Measurements from ENCODE around the gene TSHZ2.

TSHZ2 gene

GRCh38 chr20:53260591-53260990, 288.4 kb downstream of the TSHZ2 start:
- POLR2A ChIA-PET, result no interaction called here
- TF ChIP-seq LEF1 (IDR thresholded peaks at IDR 0.05; ENCODE audit: borderline replicate concordance), result no peak
- CTCF ChIA-PET, result no interaction called here
- no peak for DNase-seq (ENCODE audit: extremely low spot score)

GRCh38 chr20:53262365-53262764, 290.2 kb downstream of the TSHZ2 start:
- DNase-seq (ENCODE audit: extremely low spot score), result no peak
- CTCF ChIA-PET, result no interaction called here
- POLR2A ChIA-PET, result no interaction called here
- TF ChIP-seq PKNOX1 (IDR thresholded peaks at IDR 0.05), result no peak
- TF ChIP-seq ARNT (IDR thresholded peaks at IDR 0.05), result no peak
- no peak for TF ChIP-seq NFRKB (IDR thresholded peaks at IDR 0.05)
- no peak for TF ChIP-seq FOXM1 (IDR thresholded peaks at IDR 0.05; ENCODE audit: borderline replicate concordance)
- TF ChIP-seq FOXA1 (IDR thresholded peaks at IDR 0.05), result no peak
- no peak for TF ChIP-seq L3MBTL2 (conservative IDR thresholded peaks at IDR 0.05)
- no peak for TF ChIP-seq ELF4 (IDR thresholded peaks at IDR 0.05)
- TF ChIP-seq SP1 (IDR thresholded peaks at IDR 0.05), result no peak
- TF ChIP-seq HDGF (IDR thresholded peaks at IDR 0.05; ENCODE audit: borderline replicate concordance), result no peak
- TF ChIP-seq BHLHE40 (IDR thresholded peaks at IDR 0.05; ENCODE audit: borderline replicate concordance), result no peak
- TF ChIP-seq ZNF384 (IDR thresholded peaks at IDR 0.05), result no peak
- no peak for TF ChIP-seq FOXK2 (IDR thresholded peaks at IDR 0.05)
- TF ChIP-seq CTBP1 (IDR thresholded peaks at IDR 0.05; ENCODE audit: borderline replicate concordance), result no peak
- no peak for TF ChIP-seq SUZ12 (IDR thresholded peaks at IDR 0.05)
- TF ChIP-seq LEF1 (IDR thresholded peaks at IDR 0.05; ENCODE audit: borderline replicate concordance), result no peak
- no peak for TF ChIP-seq TARDBP (IDR thresholded peaks at IDR 0.05)

- no peak for TF ChIP-seq LEF1 (IDR thresholded peaks at IDR 0.05; ENCODE audit: borderline replicate concordance)
- no peak for TF ChIP-seq FOXA1 (IDR thresholded peaks at IDR 0.05)
- TF ChIP-seq SP1 (IDR thresholded peaks at IDR 0.05), result no peak
- no peak for TF ChIP-seq FOXM1 (IDR thresholded peaks at IDR 0.05; ENCODE audit: borderline replicate concordance)
- TF ChIP-seq ZNF384 (IDR thresholded peaks at IDR 0.05), result no peak
- TF ChIP-seq ARNT (IDR thresholded peaks at IDR 0.05), result no peak
- no peak for TF ChIP-seq ELF4 (IDR thresholded peaks at IDR 0.05)
- no peak for TF ChIP-seq CTBP1 (IDR thresholded peaks at IDR 0.05; ENCODE audit: borderline replicate concordance)
- CTCF ChIA-PET, result no interaction called here
- POLR2A ChIA-PET, result no interaction called here
- DNase-seq (ENCODE audit: extremely low spot score), result no peak
Observed at GRCh38 chr20:53263554-53264438, 291.6 kb downstream of the TSHZ2 start.

- no peak for TF ChIP-seq ZNF384 (IDR thresholded peaks at IDR 0.05)
- no peak for TF ChIP-seq BHLHE40 (IDR thresholded peaks at IDR 0.05; ENCODE audit: borderline replicate concordance)
- TF ChIP-seq L3MBTL2 (conservative IDR thresholded peaks at IDR 0.05), result no peak
- no peak for DNase-seq (ENCODE audit: extremely low spot score)
- ChIA-PET POLR2A (no interaction called here), CTCF (no interaction called here)
Observed at GRCh38 chr20:53264604-53265003, 292.4 kb downstream of the TSHZ2 start.

- ChIA-PET POLR2A (no interaction called here), CTCF (no interaction called here)
- TF ChIP-seq HDGF (IDR thresholded peaks at IDR 0.05; ENCODE audit: borderline replicate concordance), result no peak
- no peak for TF ChIP-seq ARNT (IDR thresholded peaks at IDR 0.05)
- DNase-seq (ENCODE audit: extremely low spot score), result no peak
Observed at GRCh38 chr20:53265304-53265875, 293.2 kb downstream of the TSHZ2 start.

- POLR2A ChIA-PET, result no interaction called here
- TF ChIP-seq NFRKB (IDR thresholded peaks at IDR 0.05), result no peak
- TF ChIP-seq HDGF (IDR thresholded peaks at IDR 0.05; ENCODE audit: borderline replicate concordance), result no peak
- no peak for TF ChIP-seq PKNOX1 (IDR thresholded peaks at IDR 0.05)
- no peak for TF ChIP-seq LEF1 (IDR thresholded peaks at IDR 0.05; ENCODE audit: borderline replicate concordance)
- no peak for TF ChIP-seq FOXM1 (IDR thresholded peaks at IDR 0.05; ENCODE audit: borderline replicate concordance)
- no peak for TF ChIP-seq ELF4 (IDR thresholded peaks at IDR 0.05)
- no peak for TF ChIP-seq FOXK2 (IDR thresholded peaks at IDR 0.05)
- CTCF ChIA-PET, result no interaction called here
- DNase-seq (ENCODE audit: extremely low spot score), result no peak
Observed at GRCh38 chr20:53269380-53269779, 297.2 kb downstream of the TSHZ2 start.

- TF ChIP-seq NFRKB (IDR thresholded peaks at IDR 0.05), result no peak
- TF ChIP-seq SP1 (IDR thresholded peaks at IDR 0.05), result no peak
- no peak for TF ChIP-seq PKNOX1 (IDR thresholded peaks at IDR 0.05)
- POLR2A ChIA-PET, result no interaction called here
- DNase-seq (ENCODE audit: extremely low spot score), result no peak
- CTCF ChIA-PET, result no interaction called here
Observed at GRCh38 chr20:53270792-53271375, 298.7 kb downstream of the TSHZ2 start.

All from HEK293T (cell line).